ENCODE results near the gene CACNA2D3.

DNA sequence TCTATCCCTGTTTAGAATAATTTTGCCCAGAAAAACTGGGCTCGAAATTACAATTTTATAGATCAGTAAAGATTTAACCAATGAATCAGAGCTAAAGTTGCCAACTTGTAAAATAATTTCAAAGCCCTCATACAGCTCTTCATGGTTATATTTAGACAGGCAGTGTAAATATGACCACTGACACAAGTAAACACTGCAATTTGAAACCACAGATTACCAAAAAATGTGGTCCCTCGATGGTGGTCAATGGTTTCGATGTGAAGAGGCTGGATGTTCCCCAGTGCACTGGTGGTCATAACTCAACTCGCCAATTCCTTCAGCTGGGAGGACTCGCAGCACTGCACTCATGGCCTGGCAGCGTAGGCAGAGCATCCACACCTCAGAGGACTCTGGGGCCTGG is 776.9 kb downstream of the CACNA2D3 start:
- TF ChIP-seq, protein P1, sequence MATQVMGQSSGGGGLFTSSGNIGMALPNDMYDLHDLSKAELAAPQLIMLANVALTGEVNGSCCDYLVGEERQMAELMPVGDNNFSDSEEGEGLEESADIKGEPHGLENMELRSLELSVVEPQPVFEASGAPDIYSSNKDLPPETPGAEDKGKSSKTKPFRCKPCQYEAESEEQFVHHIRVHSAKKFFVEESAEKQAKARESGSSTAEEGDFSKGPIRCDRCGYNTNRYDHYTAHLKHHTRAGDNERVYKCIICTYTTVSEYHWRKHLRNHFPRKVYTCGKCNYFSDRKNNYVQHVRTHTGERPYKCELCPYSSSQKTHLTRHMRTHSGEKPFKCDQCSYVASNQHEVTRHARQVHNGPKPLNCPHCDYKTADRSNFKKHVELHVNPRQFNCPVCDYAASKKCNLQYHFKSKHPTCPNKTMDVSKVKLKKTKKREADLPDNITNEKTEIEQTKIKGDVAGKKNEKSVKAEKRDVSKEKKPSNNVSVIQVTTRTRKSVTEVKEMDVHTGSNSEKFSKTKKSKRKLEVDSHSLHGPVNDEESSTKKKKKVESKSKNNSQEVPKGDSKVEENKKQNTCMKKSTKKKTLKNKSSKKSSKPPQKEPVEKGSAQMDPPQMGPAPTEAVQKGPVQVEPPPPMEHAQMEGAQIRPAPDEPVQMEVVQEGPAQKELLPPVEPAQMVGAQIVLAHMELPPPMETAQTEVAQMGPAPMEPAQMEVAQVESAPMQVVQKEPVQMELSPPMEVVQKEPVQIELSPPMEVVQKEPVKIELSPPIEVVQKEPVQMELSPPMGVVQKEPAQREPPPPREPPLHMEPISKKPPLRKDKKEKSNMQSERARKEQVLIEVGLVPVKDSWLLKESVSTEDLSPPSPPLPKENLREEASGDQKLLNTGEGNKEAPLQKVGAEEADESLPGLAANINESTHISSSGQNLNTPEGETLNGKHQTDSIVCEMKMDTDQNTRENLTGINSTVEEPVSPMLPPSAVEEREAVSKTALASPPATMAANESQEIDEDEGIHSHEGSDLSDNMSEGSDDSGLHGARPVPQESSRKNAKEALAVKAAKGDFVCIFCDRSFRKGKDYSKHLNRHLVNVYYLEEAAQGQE (IDR thresholded peaks at IDR 0.05; ENCODE audit: insufficient read depth in 1 of 2, low read depth in 2 of 2, low read length in 2 of 2) = no peak
- TF ChIP-seq POLR2AphosphoS5 (IDR thresholded peaks at IDR 0.05; ENCODE audit: low read depth, low read length) = no peak
